Measurements from ENCODE around the gene UXS1. TPM values are rescaled to one million over a fixed set of nuclear protein-coding genes. Genes with fewer than 3 reads are reported as not detected.

The UXS1 gene
- total RNA-seq, 1 donor from 2014 or later = 49.2 TPM

- Histone ChIP-seq H3K27me3 (ENCODE audit: insufficient read depth, low read length) (no peaks in the 10 kb centered on the region), H2AFZ (ENCODE audit: low read depth, low read length) (no peak overlapping the region)
- TF ChIP-seq EZH2 (IDR thresholded peaks at IDR 0.05; ENCODE audit: insufficient read depth, low read length) (no peak), CTCF (IDR thresholded peaks at IDR 0.05; ENCODE audit: insufficient read depth, low read depth, low read length) (no peak)
Observed at GRCh38 chr2:106078096-106078495, 116.0 kb downstream of the UXS1 start.

GRCh38 chr2:106076941-106077340, 117.2 kb downstream of the UXS1 start:
- Histone ChIP-seq H3K9ac (ENCODE audit: low read length) (no peak overlapping the region), H3K4me2 (ENCODE audit: low read length) (no peak overlapping the region), H3K4me3 (ENCODE audit: insufficient read depth, low read depth, low read length) (no peak overlapping the region), H3K27ac (ENCODE audit: low read depth, low read length) (no peak overlapping the region), H3K4me1 (ENCODE audit: insufficient read depth, low read length) (no peaks in the 10 kb centered on the region), H4K20me1 (ENCODE audit: insufficient read depth, low read length) (no peaks in the 10 kb centered on the region), H2AFZ (ENCODE audit: low read depth, low read length) (no peak overlapping the region), H3K9me3 (ENCODE audit: insufficient read depth, low read depth, low read length) (no peaks in the 10 kb centered on the region), H3K36me3 (ENCODE audit: insufficient read depth, low read length) (no peaks in the 10 kb centered on the region), H3K27me3 (ENCODE audit: insufficient read depth, low read length) (no peaks in the 10 kb centered on the region), H3K79me2 (ENCODE audit: insufficient read depth, low read length) (no peaks in the 10 kb centered on the region)
- Mint-ChIP-seq H3K27ac (ENCODE audit: unreplicated experiment) (no peak overlapping the region), H3K27me3 (ENCODE audit: low read depth, unreplicated experiment) (peaks cover 6% of the 10 kb centered on the region), H3K36me3 (ENCODE audit: low read depth, unreplicated experiment) (no peaks in the 10 kb centered on the region), H3K4me3 (ENCODE audit: unreplicated experiment) (no peak overlapping the region), H3K9me3 (ENCODE audit: unreplicated experiment) (no peaks in the 10 kb centered on the region), H3K4me1 (ENCODE audit: low read depth, unreplicated experiment) (peaks cover 5% of the 10 kb centered on the region)
- DNase-seq (ENCODE audit: low read depth) (no peak), FAIRE-seq (no peak)
- no peak for TF ChIP-seq EZH2 (IDR thresholded peaks at IDR 0.05; ENCODE audit: insufficient read depth, low read length)
- no peak for TF ChIP-seq CTCF (IDR thresholded peaks at IDR 0.05; ENCODE audit: insufficient read depth, low read depth, low read length)

More at GRCh38 chr2:106078096-106078495, 116.0 kb downstream of the UXS1 start:
- Histone ChIP-seq H3K9ac (ENCODE audit: low read length) (no peak overlapping the region), H3K79me2 (ENCODE audit: insufficient read depth, low read length) (no peaks in the 10 kb centered on the region), H3K27ac (ENCODE audit: low read depth, low read length) (no peak overlapping the region), H3K9me3 (ENCODE audit: insufficient read depth, low read depth, low read length) (no peaks in the 10 kb centered on the region), H4K20me1 (ENCODE audit: insufficient read depth, low read length) (no peaks in the 10 kb centered on the region), H3K4me3 (ENCODE audit: insufficient read depth, low read depth, low read length) (no peak overlapping the region), H3K4me2 (ENCODE audit: low read length) (no peak overlapping the region), H3K36me3 (ENCODE audit: insufficient read depth, low read length) (no peaks in the 10 kb centered on the region), H3K4me1 (ENCODE audit: insufficient read depth, low read length) (no peaks in the 10 kb centered on the region)
- FAIRE-seq = no peak
- Mint-ChIP-seq H3K4me3 (ENCODE audit: unreplicated experiment) (no peak overlapping the region), H3K4me1 (ENCODE audit: low read depth, unreplicated experiment) (peaks cover 5% of the 10 kb centered on the region), H3K27me3 (ENCODE audit: low read depth, unreplicated experiment) (peaks cover 3% of the 10 kb centered on the region), H3K9me3 (ENCODE audit: unreplicated experiment) (no peaks in the 10 kb centered on the region), H3K27ac (ENCODE audit: unreplicated experiment) (peak overlapping the region; percentile 30), H3K36me3 (ENCODE audit: low read depth, unreplicated experiment) (no peaks in the 10 kb centered on the region)
- no peak for DNase-seq (ENCODE audit: low read depth)

GRCh38 chr2:106075048-106075447, 119.1 kb downstream of the UXS1 start:
- Mint-ChIP-seq H3K27ac (ENCODE audit: unreplicated experiment) (no peak overlapping the region), H3K9me3 (ENCODE audit: unreplicated experiment) (no peaks in the 10 kb centered on the region), H3K27me3 (ENCODE audit: low read depth, unreplicated experiment) (peaks cover 12% of the 10 kb centered on the region), H3K4me1 (ENCODE audit: low read depth, unreplicated experiment) (peaks cover 5% of the 10 kb centered on the region), H3K4me3 (ENCODE audit: unreplicated experiment) (no peak overlapping the region), H3K36me3 (ENCODE audit: low read depth, unreplicated experiment) (no peaks in the 10 kb centered on the region)
- Histone ChIP-seq H3K9ac (ENCODE audit: low read length) (no peak overlapping the region), H2AFZ (ENCODE audit: low read depth, low read length) (no peak overlapping the region), H3K36me3 (ENCODE audit: insufficient read depth, low read length) (no peaks in the 10 kb centered on the region), H3K4me2 (ENCODE audit: low read length) (no peak overlapping the region), H3K9me3 (ENCODE audit: insufficient read depth, low read depth, low read length) (no peaks in the 10 kb centered on the region), H3K4me1 (ENCODE audit: insufficient read depth, low read length) (no peaks in the 10 kb centered on the region), H3K27me3 (ENCODE audit: insufficient read depth, low read length) (no peaks in the 10 kb centered on the region), H3K4me3 (ENCODE audit: insufficient read depth, low read depth, low read length) (no peak overlapping the region), H3K27ac (ENCODE audit: low read depth, low read length) (no peak overlapping the region), H4K20me1 (ENCODE audit: insufficient read depth, low read length) (no peaks in the 10 kb centered on the region), H3K79me2 (ENCODE audit: insufficient read depth, low read length) (no peaks in the 10 kb centered on the region)
- TF ChIP-seq CTCF (IDR thresholded peaks at IDR 0.05; ENCODE audit: insufficient read depth, low read depth, low read length) = no peak
- no peak for TF ChIP-seq EZH2 (IDR thresholded peaks at IDR 0.05; ENCODE audit: insufficient read depth, low read length)
- DNase-seq (ENCODE audit: low read depth) (no peak), FAIRE-seq (no peak)
